Activated naive CD4-positive, alpha-beta T cell treated with anti-CD3 and anti-CD28 coated beads, Interleukin-2, amount 50 U/mL, for 72 hours (primary cell): Measurements from ENCODE around the gene APEX1. TPM values are rescaled to one million over a fixed set of nuclear protein-coding genes. Genes with fewer than 3 reads are reported as not detected.

Experiments used
- ATAC-seq, 2 donors: fragments of 150-1000 bp; cut with Tn5 transposase; 2 replicates each; pipeline ENCODE4 v1.10.0; 2021; ENCODE audit warnings: mild to moderate bottlenecking in 2 of 2, moderate library complexity in 2 of 2
- DNase-seq, 2 donors: peaks; one replicate each; pipeline ENCODE4 v3.0.0; 2021 to 2022; ENCODE audit warnings: low spot score in 2 of 2
- H3K27ac Mint-ChIP-seq, 2 donors: one replicate each; pipeline ENCODE4 v1.8.0; 2022; ENCODE audit warnings: mild to moderate bottlenecking in 2 of 2, mixed read lengths in 2 of 2
- H3K36me3 Mint-ChIP-seq, 2 donors: one replicate each; pipeline ENCODE4 v1.8.0; 2022; ENCODE audit warnings: mixed read lengths in 2 of 2
- H3K9me3 Mint-ChIP-seq, 2 donors: one replicate each; pipeline ENCODE4 v1.8.0; 2022; ENCODE audit warnings: mixed read lengths in 2 of 2
- total RNA-seq, 2 donors: library from RNA; stranded (reverse); gene quantifications; one replicate each; pipeline ENCODE4 v1.2.3, GENCODE V29; 2022

The APEX1 gene
- 100 to 1,000 TPM; 171 to 234 TPM for total RNA-seq

- H3K27ac Mint-ChIP-seq, result no peak within 1 kb of the TSS
- peaks cover 12 to 25% of the 10 kb centered on the region in 2 donors for H3K36me3 Mint-ChIP-seq
- no peaks in the 10 kb centered on the region for H3K9me3 Mint-ChIP-seq
- DNase-seq (peak; percentile 95 to 96), ATAC-seq (peak; percentile 84 to 88)
Measured at GRCh38 chr14:20454516-20455354, at the start of gene APEX1, which contains the start of gene OSGEP. Gene APEX1, plus strand, starts transcription at chr14:20455226. Its CDS starts 420 bp downstream, at chr14:20455646. Gene OSGEP, minus strand, starts transcription at chr14:20454812. Its CDS starts 129 bp downstream, at chr14:20454683.

DNA sequence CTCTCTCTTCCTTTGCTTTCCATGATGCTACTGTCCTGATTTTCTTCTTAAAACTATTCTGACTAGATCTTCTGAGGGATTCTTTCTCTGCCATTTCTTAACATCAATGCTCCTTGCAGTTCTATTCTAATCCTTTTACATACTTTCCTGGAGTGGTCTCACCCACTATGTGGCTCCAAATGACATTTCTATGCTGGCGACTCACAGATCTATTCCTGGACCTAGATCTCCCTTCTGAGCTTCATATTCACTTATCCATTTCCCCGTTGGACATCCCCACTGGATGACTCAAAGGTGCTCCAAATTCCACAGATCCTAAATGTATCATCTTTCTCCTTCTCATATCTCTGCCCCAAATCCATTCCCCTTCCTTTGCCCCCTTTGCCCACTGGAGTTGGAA is 45.8 kb upstream of the APEX1 start:
- H3K27ac Mint-ChIP-seq, result peak overlapping the region in 1 of 2 donors; percentile 2
- ATAC-seq (no peak), DNase-seq (no peak)
- H3K9me3 Mint-ChIP-seq, result no peaks in the 10 kb centered on the region
- H3K36me3 Mint-ChIP-seq, result peaks cover 22 to 29% of the 10 kb centered on the region in 2 donors

GRCh38 chr14:20412411-20412810 is 42.6 kb upstream of the APEX1 start:
- peak overlapping the region; percentile 97 for H3K27ac Mint-ChIP-seq
- H3K9me3 Mint-ChIP-seq, result no peaks in the 10 kb centered on the region
- DNase-seq (no peak), ATAC-seq (peak; percentile 2 to 36)
- H3K36me3 Mint-ChIP-seq, result peaks cover 0 to 20% of the 10 kb centered on the region in 2 donors

DNA sequence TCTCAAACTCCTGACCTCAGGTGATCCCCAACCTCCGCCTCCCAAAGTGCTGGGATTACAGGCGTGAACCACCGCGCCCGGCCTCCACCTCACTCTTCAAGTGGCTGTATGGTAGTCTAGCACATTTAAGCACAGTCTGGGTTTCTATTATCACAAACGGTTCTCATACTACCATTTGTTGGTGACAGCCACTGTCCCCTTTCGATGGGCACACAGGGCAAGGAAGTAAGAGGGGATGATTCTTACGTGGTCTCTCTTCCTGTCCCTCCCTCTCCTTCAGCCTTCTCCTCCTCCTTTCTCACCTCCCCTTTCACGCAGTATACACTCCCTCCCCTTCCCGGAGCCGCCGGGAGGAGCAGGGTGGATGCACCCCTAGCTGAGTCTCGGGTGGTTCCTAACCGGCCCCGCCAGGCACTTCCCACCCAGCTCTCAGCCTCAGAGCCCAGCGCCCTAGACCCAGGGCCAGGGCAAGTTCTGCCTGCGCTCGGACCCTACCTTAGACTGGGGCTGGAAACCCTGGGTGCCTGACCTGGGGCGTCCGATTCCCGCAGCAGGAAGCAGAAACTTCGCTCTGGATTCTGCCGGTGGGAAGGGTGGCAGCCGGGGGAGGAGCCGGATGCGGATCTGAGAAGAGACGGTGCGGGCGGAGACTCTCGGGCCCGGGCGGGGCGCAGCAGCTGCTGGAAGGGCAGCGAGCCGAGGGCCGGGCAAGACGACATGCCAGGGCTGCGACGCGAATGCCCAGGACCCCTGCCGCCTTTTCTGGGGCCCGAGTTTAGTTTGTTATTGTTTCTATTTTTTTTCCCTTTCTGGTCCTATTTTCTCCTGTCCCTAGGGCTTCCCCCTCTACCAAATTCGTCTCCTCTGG is 41.9 kb upstream of the APEX1 start, which contains the start of gene TEP1:
Gene TEP1 (minus strand): TSS at position 626 of the 868 bp plus-strand sequence. CDS start 5,062 bp downstream, outside the sequence.
- Mint-ChIP-seq H3K9me3 (no peaks in the 10 kb centered on the region), H3K27ac (peak within 1 kb of the TSS; percentile 97), H3K36me3 (peaks cover 0 to 16% of the 10 kb centered on the region in 2 donors)
- DNase-seq (peak; percentile 71 to 79), ATAC-seq (peak; percentile 85 to 86)

DNA sequence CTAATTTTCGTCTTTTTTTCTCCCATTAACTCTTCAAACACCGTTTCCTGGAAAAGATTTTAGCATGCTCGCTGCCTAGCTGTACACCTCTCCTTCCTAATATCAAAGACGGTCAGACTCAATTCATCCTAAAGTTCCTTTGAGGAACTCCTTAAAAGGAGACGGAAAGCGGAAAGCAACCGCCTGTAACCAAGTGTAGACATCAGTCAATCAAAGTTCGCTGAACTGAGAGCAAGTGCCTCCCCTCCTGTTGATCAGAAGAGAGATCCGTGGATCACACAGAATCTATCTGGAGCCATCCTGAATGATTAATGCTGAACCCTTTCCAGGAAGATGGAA is 41.3 kb upstream of the APEX1 start:
- Mint-ChIP-seq H3K9me3 (no peaks in the 10 kb centered on the region), H3K27ac (peak overlapping the region; percentile 97), H3K36me3 (peaks cover 0 to 13% of the 10 kb centered on the region in 2 donors)
- DNase-seq (no peak), ATAC-seq (peak; percentile 44 to 68)

DNA sequence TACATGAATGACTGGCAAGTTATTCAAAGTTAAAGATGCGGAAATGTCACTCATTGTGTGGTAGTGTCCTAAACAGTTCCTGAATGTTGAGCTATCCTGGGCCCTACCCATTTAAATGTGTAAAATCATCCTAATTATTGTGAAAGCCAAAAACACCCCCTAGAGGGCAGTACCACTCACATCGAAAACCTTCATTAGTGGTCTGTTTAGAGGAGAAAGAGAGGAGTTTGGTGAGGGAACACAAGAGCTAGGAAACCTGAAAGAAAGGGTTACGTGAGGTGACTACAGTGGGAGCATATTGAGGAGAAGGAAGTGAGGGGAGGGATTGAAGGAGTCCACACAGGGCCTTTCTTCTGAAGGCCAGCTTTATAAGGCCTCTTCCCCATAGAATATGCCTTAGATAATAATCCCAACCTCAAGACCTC is 39.2 kb upstream of the APEX1 start:
- ATAC-seq, result peak; percentile 19 to 39
- H3K9me3 Mint-ChIP-seq, result no peaks in the 10 kb centered on the region
- peak in 1 of 2 donors; percentile 29 for DNase-seq
- peak overlapping the region in 1 of 2 donors; percentile 60 for H3K27ac Mint-ChIP-seq
- H3K36me3 Mint-ChIP-seq, result peaks cover 0 to 13% of the 10 kb centered on the region in 2 donors

GRCh38 chr14:20416223-20416622 is 38.8 kb upstream of the APEX1 start:
- H3K27ac Mint-ChIP-seq, result peak overlapping the region in 1 of 2 donors; percentile 60
- DNase-seq (no peak), ATAC-seq (no peak)
- H3K9me3 Mint-ChIP-seq, result no peaks in the 10 kb centered on the region
- H3K36me3 Mint-ChIP-seq, result peaks cover 0 to 13% of the 10 kb centered on the region in 2 donors

DNA sequence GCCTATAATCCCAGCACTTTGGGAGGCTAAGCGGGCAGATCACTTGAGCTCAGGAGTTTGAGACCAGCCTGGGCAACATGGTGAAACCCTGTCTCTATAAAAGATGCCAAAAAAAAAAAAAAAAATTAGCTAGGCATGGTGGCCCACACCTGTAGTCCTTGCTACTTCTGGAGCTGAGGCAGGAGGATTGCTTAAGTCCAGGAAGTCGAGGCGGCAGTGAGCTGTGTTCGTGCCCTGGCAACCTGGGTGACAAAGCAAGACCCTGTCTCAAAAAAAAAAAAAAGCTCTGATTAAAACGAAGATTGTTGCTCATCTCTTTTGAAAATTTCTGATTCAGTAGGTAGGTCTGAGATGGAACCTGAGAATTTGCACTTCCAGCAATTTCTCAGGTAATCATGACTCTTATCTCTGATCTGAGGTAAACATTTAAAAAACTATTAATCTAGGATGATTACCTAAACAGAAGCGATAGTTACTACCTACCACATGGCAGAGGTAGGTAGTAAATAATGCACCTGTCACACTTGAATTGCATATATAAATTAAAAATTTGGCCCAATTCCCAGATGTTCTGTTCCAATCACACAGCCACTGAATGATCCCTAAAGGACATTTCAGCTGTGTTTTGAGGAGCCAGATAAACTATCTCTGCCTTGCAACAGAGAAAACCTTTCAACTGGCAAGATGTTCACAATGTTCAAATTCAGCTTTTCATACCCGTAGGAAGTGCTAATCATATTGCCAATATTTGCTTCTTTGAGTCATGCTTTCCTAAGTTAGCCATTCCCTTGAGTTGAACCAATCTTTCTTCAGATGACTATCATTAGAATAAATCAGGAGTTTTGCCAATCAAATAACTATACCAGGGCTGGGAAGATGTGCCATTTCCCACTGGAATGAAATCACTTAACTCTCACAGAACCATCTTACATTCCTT is 37.5 kb upstream of the APEX1 start:
- peaks cover 0 to 13% of the 10 kb centered on the region in 2 donors for H3K36me3 Mint-ChIP-seq
- ATAC-seq (no peak), DNase-seq (no peak)
- no peak overlapping the region for H3K27ac Mint-ChIP-seq
- H3K9me3 Mint-ChIP-seq, result no peaks in the 10 kb centered on the region

GRCh38 chr14:20418501-20418909 is 36.5 kb upstream of the APEX1 start:
- no peaks in the 10 kb centered on the region for H3K9me3 Mint-ChIP-seq
- H3K27ac Mint-ChIP-seq, result no peak overlapping the region
- ATAC-seq, result no peak
- peaks cover 0 to 4% of the 10 kb centered on the region in 2 donors for H3K36me3 Mint-ChIP-seq
- no peak for DNase-seq

DNA sequence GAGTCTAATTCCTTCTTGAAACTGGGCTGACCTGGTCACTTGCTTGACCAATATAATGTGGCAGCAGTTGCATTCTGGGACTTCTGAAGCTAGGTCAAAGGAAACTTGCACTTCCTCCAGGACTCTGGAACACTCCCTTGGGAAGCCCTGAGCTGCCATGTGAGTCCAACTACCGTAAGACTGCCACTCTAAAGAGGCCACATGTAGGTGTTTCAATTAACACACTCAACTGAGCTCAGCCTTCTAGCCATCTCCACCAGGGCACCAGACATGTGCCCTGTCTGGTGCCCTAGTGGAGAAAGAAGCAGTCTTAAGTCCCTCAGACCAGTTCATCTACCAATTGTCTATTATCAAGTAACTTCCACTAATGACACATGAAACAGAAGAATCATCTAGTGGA is 35.6 kb upstream of the APEX1 start:
- Mint-ChIP-seq H3K27ac (peak overlapping the region in 1 of 2 donors; percentile 59), H3K36me3 (no peaks in the 10 kb centered on the region), H3K9me3 (no peaks in the 10 kb centered on the region)
- ATAC-seq, result no peak
- no peak for DNase-seq

DNA sequence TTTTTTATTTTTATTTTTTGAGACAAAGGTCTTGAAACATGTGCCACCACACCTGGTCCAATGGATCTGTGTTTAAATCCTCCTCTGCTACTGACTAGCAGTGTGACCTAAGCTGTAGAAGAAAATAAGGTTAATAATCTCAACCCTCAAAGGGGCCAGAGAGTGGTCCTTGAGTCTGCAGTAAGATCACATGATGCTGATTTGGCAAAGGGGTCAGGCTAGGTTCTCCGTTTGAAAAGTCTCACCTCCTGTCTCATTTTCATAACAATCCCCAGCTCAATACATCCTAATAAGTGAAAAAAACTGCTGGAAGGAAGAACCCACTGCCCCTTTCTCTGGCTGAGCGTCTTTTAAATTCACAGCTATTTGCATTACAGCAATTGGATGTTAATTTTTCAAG is 33.8 kb upstream of the APEX1 start:
- Mint-ChIP-seq H3K36me3 (no peaks in the 10 kb centered on the region), H3K9me3 (no peaks in the 10 kb centered on the region), H3K27ac (no peak overlapping the region)
- DNase-seq (no peak), ATAC-seq (no peak)

GRCh38 chr14:20422886-20423285 is 32.1 kb upstream of the APEX1 start:
- Mint-ChIP-seq H3K27ac (no peak overlapping the region), H3K9me3 (no peaks in the 10 kb centered on the region), H3K36me3 (no peaks in the 10 kb centered on the region)
- ATAC-seq (no peak), DNase-seq (no peak)

DNA sequence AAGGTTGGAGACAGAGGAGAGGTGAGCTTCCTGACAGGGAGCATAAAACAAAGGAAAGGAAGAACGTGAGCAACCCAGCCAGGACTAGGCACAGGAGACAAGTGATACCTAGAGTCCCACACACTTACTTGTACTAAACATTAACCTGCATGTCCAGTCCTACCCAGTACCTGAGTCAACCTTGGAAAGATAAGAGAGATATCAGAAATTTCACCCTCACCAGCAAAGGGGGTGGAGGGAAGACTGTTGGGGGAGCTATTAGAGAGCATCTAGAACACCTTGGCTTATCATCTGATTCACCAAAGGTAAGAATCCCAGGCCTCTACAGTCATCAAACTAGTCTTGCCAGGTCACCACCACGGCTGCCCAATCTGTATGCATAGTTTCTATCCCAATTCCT is 30.2 kb upstream of the APEX1 start:
- H3K36me3 Mint-ChIP-seq, result no peaks in the 10 kb centered on the region
- DNase-seq, result no peak
- H3K9me3 Mint-ChIP-seq, result no peaks in the 10 kb centered on the region

DNA sequence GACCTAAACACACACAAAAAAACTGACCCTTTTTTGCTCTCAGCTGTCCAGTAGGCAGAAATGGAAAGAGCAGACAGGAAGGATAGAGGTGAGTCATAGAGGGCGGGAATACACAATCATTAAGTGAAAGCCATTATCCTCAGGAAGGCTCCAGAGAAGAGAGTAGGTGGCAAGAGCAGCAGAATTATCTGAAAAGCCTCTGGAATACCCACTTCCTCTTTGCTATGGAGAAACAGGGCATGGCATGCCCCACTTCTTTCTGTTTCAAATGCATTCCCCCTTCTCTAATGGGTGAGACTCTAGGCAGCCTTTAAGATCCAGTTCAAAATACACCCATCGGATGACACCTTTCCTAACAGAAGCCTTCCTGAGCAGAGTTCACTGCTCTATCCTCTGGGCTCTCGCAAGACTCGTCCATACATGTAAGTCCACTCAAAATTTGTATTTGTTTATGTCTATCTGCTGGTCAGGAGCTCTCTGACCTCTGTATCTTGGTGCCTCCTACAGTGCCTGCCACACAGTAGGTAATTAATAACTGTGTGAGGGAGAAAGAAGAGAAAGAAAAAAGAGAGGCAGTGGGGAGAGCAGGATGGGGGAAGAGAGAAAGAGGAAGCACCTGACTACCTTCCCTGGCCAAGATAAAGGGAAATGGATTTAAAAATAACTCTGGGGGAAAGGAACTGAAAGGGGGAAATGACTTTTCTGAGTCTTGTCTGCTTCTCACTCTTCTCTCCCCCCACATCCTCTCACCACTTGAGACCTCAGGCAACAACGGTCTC is 27.6 kb upstream of the APEX1 start:
- DNase-seq, result no peak
- H3K9me3 Mint-ChIP-seq, result no peaks in the 10 kb centered on the region
- no peaks in the 10 kb centered on the region for H3K36me3 Mint-ChIP-seq
- peak overlapping the region; percentile 69 to 79 for H3K27ac Mint-ChIP-seq
- ATAC-seq, result peak; percentile 79 to 82

More for the DNA sequence above, 30.2 kb upstream of the APEX1 start:
- H3K27ac Mint-ChIP-seq, result no peak overlapping the region
- no peak for ATAC-seq

- no peaks in the 10 kb centered on the region for H3K36me3 Mint-ChIP-seq
- H3K9me3 Mint-ChIP-seq, result no peaks in the 10 kb centered on the region
- peak overlapping the region; percentile 69 to 79 for H3K27ac Mint-ChIP-seq
- peak in 1 of 2 donors; percentile 58 for DNase-seq
- ATAC-seq, result no peak
Measured at GRCh38 chr14:20428010-20428365, 27.0 kb upstream of the APEX1 start.
